HUES6 (cell line): ENCODE data around the gene SIGLEC15.

Experiments
- H3K27ac ChIP-seq: 2 replicates; pipeline ENCODE4 v1.7.0; 2013; ENCODE audit warnings: low read depth, mild to moderate bottlenecking, low read length, inconsistent platforms
- H3K27me3 ChIP-seq: 2 replicates; pipeline ENCODE4 v1.6.1; 2013; ENCODE audit warnings: low read length; ENCODE audit not compliant: control insufficient read depth, insufficient read depth
- H3K36me3 ChIP-seq: 2 replicates; pipeline ENCODE4 v1.6.1; 2013; ENCODE audit warnings: low read length; ENCODE audit not compliant: control insufficient read depth, insufficient read depth
- H3K4me1 ChIP-seq: 2 replicates; pipeline ENCODE4 v1.6.1; 2013; ENCODE audit warnings: low read length; ENCODE audit not compliant: control insufficient read depth, insufficient read depth
- H3K4me3 ChIP-seq: 2 replicates; pipeline ENCODE4 v1.5.1; 2013; ENCODE audit warnings: low read depth, low read length
- H3K9ac ChIP-seq: one replicate; pipeline ENCODE4 v1.6.1; 2013; ENCODE audit warnings: mild to moderate bottlenecking, low read length
- H3K9me3 ChIP-seq: 2 replicates; pipeline ENCODE4 v1.6.1; 2013; ENCODE audit warnings: low read depth, low read length; ENCODE audit not compliant: control insufficient read depth, insufficient read depth

The SIGLEC15 gene

GRCh38 chr18:45825258-45826044 is at the start of gene SIGLEC15:
Gene SIGLEC15 (plus strand): TSS chr18:45825675. CDS start chr18:45825729, 54 bp downstream.
- Histone ChIP-seq H3K36me3 (no peaks in the 10 kb centered on the region), H3K9me3 (no peaks in the 10 kb centered on the region), H3K9ac (no peak within 1 kb of the TSS), H3K4me1 (peaks cover 25% of the 10 kb centered on the region; the same call in 1 of the 2 replicates), H3K4me3 (no peak within 1 kb of the TSS), H3K27me3 (no peaks in the 10 kb centered on the region), H3K27ac (no peak within 1 kb of the TSS)

- no peaks in the 10 kb centered on the region for H3K36me3 ChIP-seq
Observed at GRCh38 chr18:45775743-45776142, 49.7 kb upstream of the SIGLEC15 start.

GRCh38 chr18:45777393-45777792 is 48.1 kb upstream of the SIGLEC15 start:
- Histone ChIP-seq H3K27ac (no peak overlapping the region), H3K4me3 (no peak overlapping the region), H3K9ac (no peak overlapping the region)

More at GRCh38 chr18:45775743-45776142, 49.7 kb upstream of the SIGLEC15 start:
- H3K27ac ChIP-seq: peak overlapping the region; percentile 60; the same call in 1 of the 2 replicates
- H3K9ac ChIP-seq: peak overlapping the region; percentile 72
- no peaks in the 10 kb centered on the region for H3K4me1 ChIP-seq
- H3K4me3 ChIP-seq: peak overlapping the region; percentile 82
- H3K9me3 ChIP-seq: no peaks in the 10 kb centered on the region
- peaks cover 7% of the 10 kb centered on the region; the same call in 1 of the 2 replicates for H3K27me3 ChIP-seq

GRCh38 chr18:45780568-45780967 is 44.9 kb upstream of the SIGLEC15 start:
- H3K27ac ChIP-seq: no peak overlapping the region
- no peak overlapping the region for H3K4me3 ChIP-seq
- peaks cover 14% of the 10 kb centered on the region for H3K4me1 ChIP-seq

More at GRCh38 chr18:45777393-45777792, 48.1 kb upstream of the SIGLEC15 start:
- no peaks in the 10 kb centered on the region for H3K9me3 ChIP-seq
- H3K4me1 ChIP-seq: no peaks in the 10 kb centered on the region
- H3K27me3 ChIP-seq: peaks cover 7% of the 10 kb centered on the region; the same call in 1 of the 2 replicates
- no peaks in the 10 kb centered on the region for H3K36me3 ChIP-seq

GRCh38 chr18:45782662-45783061 is 42.8 kb upstream of the SIGLEC15 start:
- H3K27me3 ChIP-seq: no peaks in the 10 kb centered on the region
- no peak overlapping the region for H3K9ac ChIP-seq
- no peak overlapping the region for H3K27ac ChIP-seq

More at GRCh38 chr18:45780568-45780967, 44.9 kb upstream of the SIGLEC15 start:
- no peaks in the 10 kb centered on the region for H3K36me3 ChIP-seq
- no peaks in the 10 kb centered on the region for H3K9me3 ChIP-seq
- H3K27me3 ChIP-seq: no peaks in the 10 kb centered on the region
- H3K9ac ChIP-seq: no peak overlapping the region

GRCh38 chr18:45783097-45784075 is 42.1 kb upstream of the SIGLEC15 start:
- H3K27ac ChIP-seq: no peak overlapping the region
- H3K4me3 ChIP-seq: no peak overlapping the region
- no peaks in the 10 kb centered on the region for H3K9me3 ChIP-seq
- H3K36me3 ChIP-seq: no peaks in the 10 kb centered on the region
- H3K27me3 ChIP-seq: no peaks in the 10 kb centered on the region
- H3K4me1 ChIP-seq: peaks cover 14% of the 10 kb centered on the region
- no peak overlapping the region for H3K9ac ChIP-seq

More at GRCh38 chr18:45782662-45783061, 42.8 kb upstream of the SIGLEC15 start:
- Histone ChIP-seq H3K4me3 (no peak overlapping the region), H3K9me3 (no peaks in the 10 kb centered on the region), H3K36me3 (no peaks in the 10 kb centered on the region), H3K4me1 (peaks cover 14% of the 10 kb centered on the region)

GRCh38 chr18:45785134-45785533 is 40.3 kb upstream of the SIGLEC15 start:
- no peaks in the 10 kb centered on the region for H3K27me3 ChIP-seq
- no peak overlapping the region for H3K4me3 ChIP-seq
- H3K4me1 ChIP-seq: peaks cover 14% of the 10 kb centered on the region
- H3K9me3 ChIP-seq: no peaks in the 10 kb centered on the region
- H3K36me3 ChIP-seq: no peaks in the 10 kb centered on the region
- no peak overlapping the region for H3K27ac ChIP-seq
- H3K9ac ChIP-seq: no peak overlapping the region

- no peaks in the 10 kb centered on the region for H3K27me3 ChIP-seq
- H3K4me3 ChIP-seq: no peak overlapping the region
- no peak overlapping the region for H3K9ac ChIP-seq
- no peak overlapping the region for H3K27ac ChIP-seq
- H3K9me3 ChIP-seq: no peaks in the 10 kb centered on the region
- no peaks in the 10 kb centered on the region for H3K36me3 ChIP-seq
- peaks cover 14% of the 10 kb centered on the region for H3K4me1 ChIP-seq
Observed at GRCh38 chr18:45786941-45787340, 38.5 kb upstream of the SIGLEC15 start.

GRCh38 chr18:45787346-45787745 is 38.1 kb upstream of the SIGLEC15 start:
- no peaks in the 10 kb centered on the region for H3K9me3 ChIP-seq
- H3K27me3 ChIP-seq: no peaks in the 10 kb centered on the region
- no peak overlapping the region for H3K9ac ChIP-seq
- no peak overlapping the region for H3K4me3 ChIP-seq
- H3K27ac ChIP-seq: no peak overlapping the region
- peaks cover 14% of the 10 kb centered on the region for H3K4me1 ChIP-seq
- H3K36me3 ChIP-seq: no peaks in the 10 kb centered on the region

- Histone ChIP-seq H3K36me3 (no peaks in the 10 kb centered on the region), H3K9me3 (no peaks in the 10 kb centered on the region), H3K4me1 (peaks cover under 1% of the 10 kb centered on the region; the same call in 1 of the 2 replicates), H3K27me3 (no peaks in the 10 kb centered on the region), H3K9ac (no peak overlapping the region), H3K27ac (no peak overlapping the region), H3K4me3 (no peak overlapping the region)
Observed at GRCh38 chr18:45788861-45789260, 36.6 kb upstream of the SIGLEC15 start.
